Parathyroid adenoma (tissue), 2 donors: ENCODE measurements around the gene AGBL4.

Source experiments
- H2AFZ ChIP-seq: fragments of 300-600 bp; sonication (generic); one replicate; pipeline ENCODE4 v1.7.0; 2017; ENCODE audit warnings: antibody characterized with exemption, mild to moderate bottlenecking
- H3K27ac ChIP-seq: fragments of 300-600 bp; sonication (generic); one replicate; pipeline ENCODE4 v1.7.0; 2017
- H3K27me3 ChIP-seq: fragments of 300-600 bp; sonication (generic); one replicate; pipeline ENCODE4 v1.7.0; 2017; ENCODE audit warnings: low read length; ENCODE audit not compliant: control insufficient read depth, insufficient read depth
- H3K36me3 ChIP-seq: fragments of 300-600 bp; sonication (generic); one replicate; pipeline ENCODE4 v1.7.0; 2017; ENCODE audit warnings: low read length; ENCODE audit not compliant: control insufficient read depth, insufficient read depth
- H3K4me1 ChIP-seq: fragments of 300-600 bp; sonication (generic); one replicate; pipeline ENCODE4 v1.7.0; 2017; ENCODE audit warnings: control low read depth
- H3K4me2 ChIP-seq: fragments of 300-600 bp; sonication (generic); one replicate; pipeline ENCODE4 v1.7.0; 2017; ENCODE audit warnings: low read length
- H3K4me3 ChIP-seq: fragments of 300-600 bp; sonication (generic); one replicate; pipeline ENCODE4 v1.7.0; 2017; ENCODE audit warnings: low read depth, low read length
- H3K79me2 ChIP-seq: fragments of 300-600 bp; sonication (generic); one replicate; pipeline ENCODE4 v1.7.0; 2017; ENCODE audit warnings: control low read depth
- H3K9ac ChIP-seq: fragments of 300-600 bp; sonication (generic); one replicate; pipeline ENCODE4 v1.7.0; 2017; ENCODE audit warnings: mild to moderate bottlenecking
- H3K9me3 ChIP-seq: fragments of 300-600 bp; sonication (generic); one replicate; pipeline ENCODE4 v1.7.0; 2017; ENCODE audit warnings: low read length; ENCODE audit not compliant: control insufficient read depth
- CTCF ChIP-seq: fragments of 300-600 bp; sonication (generic); IDR thresholded peaks from one replicate; pipeline ENCODE4 v1.7.0; 2017; ENCODE audit warnings: antibody characterized with exemption, mild to moderate bottlenecking
- donor health status: primary hyperparathyroidism.

The AGBL4 gene

DNA sequence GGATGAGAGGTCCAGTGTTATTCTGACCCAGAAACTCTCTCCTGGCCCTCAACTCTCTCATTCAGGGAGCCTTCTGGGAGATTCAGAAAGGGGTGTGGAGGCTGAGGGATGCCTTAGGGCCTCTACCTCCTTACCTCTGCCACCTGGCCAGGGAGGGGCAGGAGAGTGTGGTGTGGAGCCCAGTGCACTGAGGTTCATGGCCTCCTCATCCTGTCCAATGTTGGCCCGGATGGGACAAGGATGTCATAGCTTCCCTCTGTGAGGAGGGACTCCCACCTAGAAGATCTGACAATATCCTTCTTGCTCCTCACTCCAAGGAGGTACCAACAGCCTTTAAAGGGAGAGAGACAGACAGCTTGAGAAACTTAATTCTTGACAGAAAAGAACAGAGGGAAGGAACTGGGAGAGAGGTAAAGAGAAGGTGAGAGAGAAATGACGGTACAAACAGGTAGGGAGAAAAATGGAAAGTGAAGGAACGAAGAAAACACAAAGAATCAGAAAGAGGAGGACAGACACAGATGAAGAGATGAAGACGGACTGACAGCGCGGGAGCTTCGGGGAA, 1247.8 kb downstream of the AGBL4 start:
- Histone ChIP-seq H3K79me2 (no peaks in the 10 kb centered on the region), H3K27ac (peak overlapping the region; percentile 39), H3K9ac (no peak overlapping the region)

DNA sequence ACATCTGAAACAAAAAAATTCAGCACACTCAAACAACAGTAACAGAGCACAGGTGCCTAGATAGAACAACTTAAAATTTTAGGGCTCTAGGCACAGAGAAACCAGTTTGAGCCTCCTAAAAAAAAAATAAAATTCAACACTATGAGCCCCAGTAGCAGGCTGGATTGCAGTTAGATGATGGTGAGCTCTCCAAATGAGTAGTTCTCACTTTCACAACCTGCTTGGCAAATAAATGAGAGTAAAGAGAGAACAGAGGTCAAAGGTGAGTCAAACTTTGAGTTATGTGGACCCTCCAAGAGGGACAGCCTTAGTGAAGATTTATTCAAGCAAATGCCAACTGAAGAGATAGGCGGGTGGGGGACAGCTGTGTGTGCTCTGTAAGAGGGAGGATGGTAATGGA, 1250.6 kb downstream of the AGBL4 start:
- no peaks in the 10 kb centered on the region for H3K9me3 ChIP-seq
- no peaks in the 10 kb centered on the region for H3K79me2 ChIP-seq
- no peak overlapping the region for H3K4me2 ChIP-seq
- no peaks in the 10 kb centered on the region for H3K4me1 ChIP-seq
- no peak for TF ChIP-seq CTCF
- no peaks in the 10 kb centered on the region for H3K27me3 ChIP-seq
- no peak overlapping the region for H3K4me3 ChIP-seq
- no peak overlapping the region for H3K27ac ChIP-seq
- no peak overlapping the region for H2AFZ ChIP-seq
- no peaks in the 10 kb centered on the region for H3K36me3 ChIP-seq
- H3K9ac ChIP-seq = no peak overlapping the region

More for the DNA sequence above, 1247.8 kb downstream of the AGBL4 start:
- H3K4me3 ChIP-seq = peak overlapping the region; percentile 85
- H3K4me1 ChIP-seq = peaks cover 6% of the 10 kb centered on the region
- no peaks in the 10 kb centered on the region for H3K36me3 ChIP-seq
- H3K4me2 ChIP-seq = peak overlapping the region; percentile 98
- H3K27me3 ChIP-seq = no peaks in the 10 kb centered on the region
- H2AFZ ChIP-seq = peak overlapping the region; percentile 78
- no peaks in the 10 kb centered on the region for H3K9me3 ChIP-seq
- no peak for TF ChIP-seq CTCF

DNA sequence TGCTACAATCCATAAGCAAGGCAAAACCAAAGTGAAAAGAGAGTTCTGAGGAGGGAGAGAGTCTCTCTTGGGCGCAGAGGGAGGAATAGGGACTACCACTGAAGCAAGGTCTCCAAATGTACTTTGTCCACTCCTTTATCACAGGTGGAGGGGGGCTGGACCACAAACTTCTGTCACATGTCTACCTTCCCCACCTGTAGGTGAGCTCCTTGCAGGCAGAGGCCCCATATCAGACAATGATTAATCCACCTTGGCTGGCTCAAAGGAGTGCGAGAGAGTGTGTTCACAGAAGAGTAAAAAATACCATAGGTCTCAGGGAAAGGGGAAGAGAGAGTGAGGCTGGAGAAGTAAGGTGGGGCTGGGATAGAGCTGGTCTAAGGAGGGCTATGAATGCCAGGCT, 1251.5 kb downstream of the AGBL4 start:
- H3K4me3 ChIP-seq = no peak overlapping the region
- H3K4me1 ChIP-seq = no peaks in the 10 kb centered on the region
- TF ChIP-seq CTCF = no peak
- no peaks in the 10 kb centered on the region for H3K27me3 ChIP-seq
- H3K36me3 ChIP-seq = no peaks in the 10 kb centered on the region
- no peaks in the 10 kb centered on the region for H3K79me2 ChIP-seq
- no peak overlapping the region for H2AFZ ChIP-seq
- no peak overlapping the region for H3K27ac ChIP-seq
- no peaks in the 10 kb centered on the region for H3K9me3 ChIP-seq
- H3K9ac ChIP-seq = no peak overlapping the region
- H3K4me2 ChIP-seq = no peak overlapping the region

- TF ChIP-seq CTCF = no peak
- H3K4me1 ChIP-seq = no peaks in the 10 kb centered on the region
- no peak overlapping the region for H3K4me3 ChIP-seq
- no peak overlapping the region for H3K4me2 ChIP-seq
- no peaks in the 10 kb centered on the region for H3K9me3 ChIP-seq
- H2AFZ ChIP-seq = no peak overlapping the region
- H3K36me3 ChIP-seq = no peaks in the 10 kb centered on the region
- no peaks in the 10 kb centered on the region for H3K79me2 ChIP-seq
- H3K27me3 ChIP-seq = no peaks in the 10 kb centered on the region
- no peak overlapping the region for H3K9ac ChIP-seq
- no peak overlapping the region for H3K27ac ChIP-seq
These were observed 1252.2 kb downstream of the AGBL4 start for GRCh38 chr1:48771561-48771960.

DNA sequence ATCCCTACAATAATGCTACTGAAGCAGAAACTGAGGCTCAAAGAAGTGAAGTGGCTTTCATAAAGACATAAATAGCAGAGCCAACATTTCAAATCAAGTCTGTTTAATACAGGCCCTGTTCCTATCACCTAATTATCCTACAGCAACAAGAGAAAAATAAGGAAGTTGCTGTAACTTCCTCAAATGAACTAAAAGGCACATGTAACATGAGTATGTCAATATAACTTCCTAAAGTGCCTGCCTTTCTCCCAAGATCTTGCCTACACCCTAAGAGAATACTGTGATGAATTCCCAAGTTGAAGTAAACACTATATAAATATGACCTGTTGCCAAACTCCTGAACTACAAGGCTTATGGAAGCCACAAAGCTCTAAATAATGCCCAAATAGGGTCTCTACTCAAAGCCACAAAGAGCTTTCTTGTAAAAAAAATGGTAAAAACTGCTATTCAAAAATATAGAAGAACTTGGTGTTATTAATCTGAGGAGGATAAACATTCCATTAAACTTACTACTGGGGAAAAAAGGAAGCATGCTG, 1255.7 kb downstream of the AGBL4 start:
- Histone ChIP-seq H3K4me1 (no peaks in the 10 kb centered on the region), H3K4me3 (no peak overlapping the region), H3K36me3 (no peaks in the 10 kb centered on the region), H3K9me3 (no peaks in the 10 kb centered on the region), H3K79me2 (no peaks in the 10 kb centered on the region), H3K27me3 (no peaks in the 10 kb centered on the region), H3K4me2 (no peak overlapping the region), H2AFZ (no peak overlapping the region), H3K27ac (no peak overlapping the region), H3K9ac (no peak overlapping the region)
- TF ChIP-seq CTCF = no peak
